Esophagus squamous epithelium (tissue), 5 donors: ENCODE data around the gene ALDH16A1. TPM values are rescaled to one million over a fixed set of nuclear protein-coding genes. Genes with fewer than 3 reads are reported as not detected.

ENCODE experiments used
- DNase-seq: peaks from one replicate; lab custom pipeline; 2025; lab: John Stamatoyannopoulos, UW
- H3K27ac ChIP-seq, 4 donors: fragments of 200-600 bp; sonication (generic); one replicate each; pipeline ENCODE4 v1.5.1; 2016 to 2019; ENCODE audit warnings: mild to moderate bottlenecking in 1 of 4
- H3K27me3 ChIP-seq, 4 donors: fragments of 200-600 bp; sonication (generic); 1 replicate in 3 of 4; 2 replicates in 1 of 4; pipeline versions ENCODE4 v1.5.1 to v1.6.0; 2017 to 2021; ENCODE audit warnings: antibody characterized with exemption in 1 of 4
- H3K36me3 ChIP-seq, 3 donors: fragments of 200-600 bp; sonication (generic); one replicate each; pipeline ENCODE4 v1.5.1; 2016 to 2019
- H3K4me1 ChIP-seq, 3 donors: fragments of 200-600 bp; sonication (generic); one replicate each; pipeline ENCODE4 v1.5.1; 2017 to 2019
- H3K4me3 ChIP-seq, 4 donors: fragments of 200-600 bp; sonication (generic); 1 replicate in 3 of 4; 2 replicates in 1 of 4; pipeline ENCODE4 v1.5.1; 2016 to 2019; ENCODE audit warnings: mild to moderate bottlenecking in 2 of 4, moderate library complexity in 1 of 4
- H3K9me3 ChIP-seq, 3 donors: fragments of 200-600 bp; sonication (generic); one replicate each; pipeline ENCODE4 v1.5.1; 2016 to 2019
- CTCF ChIP-seq, 6 experiments: fragments of 450-650 bp in 4 of 6; fragments of 200-600 bp in 2 of 6; sonication (generic) in 2 of 6; IDR thresholded peaks; one replicate each; pipeline ENCODE4 v1.5.1; 2016 to 2019; ENCODE audit warnings: antibody characterized with exemption in 6 of 6, mild to moderate bottlenecking in 4 of 6, moderate library complexity in 4 of 6
- POLR2A ChIP-seq, 4 donors: fragments of 450-650 bp; IDR thresholded peaks; one replicate each; pipeline ENCODE4 v1.6.1; 2017; ENCODE audit warnings: antibody characterized with exemption in 4 of 4, mild to moderate bottlenecking in 4 of 4, moderate library complexity in 3 of 4
- WGBS, 2 donors: methylation state at CpG; one replicate each; pipeline ENCODE4 v1.1.5; 2018; 5-methylcytosine and 5-hydroxymethylcytosine counted together
- intact Hi-C: fragments of 100-400 bp; cut with DNase I; formaldehyde crosslinking; loops from one replicate; pipeline ENCODE4 v1.15.0; 2022
- total RNA-seq, 4 donors: library from RNA; depleted of rRNA; stranded (reverse); fragments of >200 nt; gene quantifications; one replicate each; pipeline ENCODE4 v1.1.0, GENCODE V29; 2016
- donor health status: DM: yes; HTN: yes; CAD: no.

Gene ALDH16A1
- total RNA-seq, 4 donors from 2014 or later = 35.9 to 56.5 (median 39.0) TPM

DNA sequence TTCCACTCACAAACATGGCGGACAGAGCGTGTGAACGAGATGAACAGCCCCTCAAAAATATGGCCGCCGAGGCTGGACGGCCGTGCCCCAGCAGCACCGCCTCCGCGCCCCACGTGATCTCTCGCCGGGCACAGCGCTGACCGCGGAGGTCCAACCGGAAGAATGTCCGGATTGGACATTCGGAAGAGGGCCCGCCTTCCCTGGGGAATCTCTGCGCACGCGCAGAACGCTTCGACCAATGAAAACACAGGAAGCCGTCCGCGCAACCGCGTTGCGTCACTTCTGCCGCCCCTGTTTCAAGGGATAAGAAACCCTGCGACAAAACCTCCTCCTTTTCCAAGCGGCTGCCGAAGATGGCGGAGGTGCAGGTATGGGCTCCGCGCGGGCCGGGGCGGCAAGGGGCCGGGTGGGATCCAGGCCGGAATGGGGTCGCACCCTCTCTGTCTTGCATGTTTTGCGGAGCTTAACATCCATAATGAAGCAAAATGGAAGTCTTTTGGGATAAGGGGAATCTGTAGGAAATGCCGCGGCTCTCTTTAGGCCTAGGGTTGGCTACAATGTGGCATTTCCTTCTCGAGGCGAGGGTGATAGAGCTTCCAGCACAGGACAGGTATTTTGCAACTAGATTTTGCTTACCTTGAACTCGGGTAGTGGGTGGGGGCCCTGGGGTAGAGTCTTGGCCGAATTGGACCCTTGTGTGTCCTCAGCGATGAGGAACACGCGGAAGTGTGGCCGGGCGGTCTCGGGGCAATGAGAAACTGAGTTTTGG, 34.4 kb downstream of the ALDH16A1 start, which contains the start of gene RPL13A:
Gene RPL13A, plus strand, starts transcription at position 332 of the 769 bp plus-strand sequence. Its CDS starts 22 bp downstream, at position 354.
- H3K9me3 ChIP-seq = no peaks in the 10 kb centered on the region
- peak within 1 kb of the TSS; percentile 80 to 98 (median 94) for H3K27ac ChIP-seq
- no peaks in the 10 kb centered on the region for H3K27me3 ChIP-seq
- intact Hi-C loops = no loop called here
- DNase-seq = peak; percentile 95
- TF ChIP-seq POLR2A (IDR thresholded peaks at IDR 0.05) (peak in 3 of 4 donors; percentile 94 to 99 (median 99)), CTCF (IDR thresholded peaks at IDR 0.05) (peak in 2 of 6 experiments; percentile 5 to 24)
- WGBS, 2 donors = 0 to 1% methylated on average over 9 to 12 of the region's 57 CpGs
- H3K4me1 ChIP-seq = peaks cover 8 to 41% (median 27%) of the 10 kb centered on the region in 3 donors
- H3K36me3 ChIP-seq = peaks cover 16 to 49% (median 31%) of the 10 kb centered on the region in 3 donors
- H3K4me3 ChIP-seq = peak within 1 kb of the TSS; percentile 51 to 99 (median 86)

DNA sequence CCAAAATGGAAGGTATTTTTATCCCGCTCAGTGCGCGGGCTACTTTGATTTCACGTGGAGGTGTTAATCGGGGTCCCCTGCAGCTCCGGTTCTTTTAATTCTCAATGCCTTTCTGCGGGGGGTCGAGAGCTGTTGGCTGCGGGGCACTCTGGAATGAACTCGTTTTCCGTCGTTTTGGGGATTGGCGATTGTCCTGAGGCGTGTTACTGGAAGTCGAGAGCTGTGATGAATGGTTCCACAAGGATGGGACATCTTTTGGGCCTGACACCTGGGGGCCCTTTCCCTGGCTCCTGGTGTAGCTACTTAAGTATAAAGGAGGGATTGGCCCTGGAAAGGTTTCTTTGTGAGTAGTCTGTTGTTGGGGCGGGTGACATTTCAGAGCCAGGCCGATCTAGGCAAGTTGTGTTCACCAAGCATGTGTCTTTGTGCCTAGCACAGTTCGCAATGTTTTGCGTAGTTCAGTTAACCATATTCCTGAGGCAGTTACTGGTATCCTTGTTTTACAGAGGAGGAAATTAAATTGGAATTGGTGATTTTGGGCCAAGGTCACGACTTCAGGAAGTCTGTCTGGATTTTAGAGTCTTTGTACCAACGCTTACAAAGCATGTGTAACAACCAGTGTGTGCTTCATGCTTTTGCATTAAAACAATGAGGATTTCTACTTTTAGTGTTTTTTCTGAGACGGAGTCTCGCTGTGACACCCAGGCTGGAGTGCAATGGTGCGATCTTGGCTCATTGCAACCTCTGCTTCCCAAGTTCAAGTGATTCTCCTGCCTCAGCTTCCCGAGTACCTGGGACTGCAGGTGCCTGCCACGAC, 35.2 kb downstream of the ALDH16A1 start:
- Histone ChIP-seq H3K27ac (peak overlapping the region; percentile 80 to 98 (median 94)), H3K9me3 (no peaks in the 10 kb centered on the region), H3K36me3 (peaks cover 16 to 50% (median 31%) of the 10 kb centered on the region in 3 donors), H3K4me3 (peak overlapping the region; percentile 51 to 99 (median 86)), H3K4me1 (peaks cover 8 to 41% (median 27%) of the 10 kb centered on the region in 3 donors), H3K27me3 (no peaks in the 10 kb centered on the region)
- TF ChIP-seq CTCF (IDR thresholded peaks at IDR 0.05) = no peak
- no peak for TF ChIP-seq POLR2A (IDR thresholded peaks at IDR 0.05)
- 0 to 3% methylated on average over 18 of the region's 26 CpGs for WGBS, 2 donors
- no peak for DNase-seq
- intact Hi-C loops = no loop called here

DNA sequence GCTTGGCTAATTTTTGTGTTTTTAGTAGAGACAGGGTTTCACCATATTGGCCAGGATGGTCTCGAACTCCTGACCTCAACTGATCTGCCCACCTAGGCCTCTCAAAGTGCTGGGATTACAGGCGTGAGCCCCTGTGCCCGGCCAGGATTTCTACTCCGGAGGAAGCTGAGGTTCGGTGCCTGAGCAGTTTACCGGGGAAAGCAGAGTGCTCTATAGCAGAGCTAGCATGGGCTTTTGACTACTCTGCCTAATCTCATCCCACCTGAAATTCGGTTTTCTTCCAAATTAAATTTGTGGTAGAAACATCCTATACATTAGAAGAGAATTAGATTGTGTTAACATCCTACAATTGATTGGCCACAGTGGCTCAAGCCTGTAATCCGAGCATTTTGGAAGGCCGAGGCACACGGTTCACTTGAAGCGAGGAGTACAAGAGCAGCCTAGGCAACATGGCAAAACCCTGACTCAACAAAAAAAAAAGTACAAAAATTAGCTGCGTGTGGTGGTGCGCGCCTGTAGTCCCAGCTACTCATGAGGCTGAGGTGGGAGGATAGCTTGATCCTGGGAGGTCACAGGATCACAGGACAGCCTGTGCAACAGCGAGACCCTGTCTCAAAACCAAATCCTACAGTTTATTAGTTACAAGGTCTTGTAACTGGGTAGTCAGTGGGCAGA, 36.0 kb downstream of the ALDH16A1 start:
- DNase-seq = no peak
- peaks cover 8 to 41% (median 27%) of the 10 kb centered on the region in 3 donors for H3K4me1 ChIP-seq
- H3K9me3 ChIP-seq = no peaks in the 10 kb centered on the region
- H3K27me3 ChIP-seq = no peaks in the 10 kb centered on the region
- H3K36me3 ChIP-seq = peaks cover 16 to 50% (median 31%) of the 10 kb centered on the region in 3 donors
- no peak for TF ChIP-seq POLR2A (IDR thresholded peaks at IDR 0.05)
- no peak for TF ChIP-seq CTCF (IDR thresholded peaks at IDR 0.05)
- intact Hi-C loops = no loop called here
- 9 to 15% methylated on average over 14 to 15 of the region's 15 CpGs for WGBS, 2 donors
- peak overlapping the region; percentile 51 to 99 (median 86) for H3K4me3 ChIP-seq
- peak overlapping the region; percentile 80 to 98 (median 94) for H3K27ac ChIP-seq

GRCh38 chr19:49489601-49490167, 36.7 kb downstream of the ALDH16A1 start:
- no peak for DNase-seq
- WGBS, 2 donors = 47 to 53% methylated on average over 8 to 13 of the region's 15 CpGs
- peaks cover 16 to 50% (median 31%) of the 10 kb centered on the region in 3 donors for H3K36me3 ChIP-seq
- no peaks in the 10 kb centered on the region for H3K27me3 ChIP-seq
- no peaks in the 10 kb centered on the region for H3K9me3 ChIP-seq
- H3K4me3 ChIP-seq = peak overlapping the region; percentile 51 to 99 (median 86)
- intact Hi-C loops = no loop called here
- H3K4me1 ChIP-seq = peaks cover 8 to 41% (median 27%) of the 10 kb centered on the region in 3 donors
- H3K27ac ChIP-seq = peak overlapping the region; percentile 80 to 98 (median 94)
- TF ChIP-seq POLR2A (IDR thresholded peaks at IDR 0.05) = no peak
- TF ChIP-seq CTCF (IDR thresholded peaks at IDR 0.05) = peak in 1 of 6 experiments; percentile 26
